Measurements from ENCODE around the gene OPCML. TPM values are rescaled to one million over a fixed set of nuclear protein-coding genes. Genes with fewer than 3 reads are reported as not detected.

OPCML gene
- total and polyA plus RNA-seq, 12 donors, result under 0.01 to 1.2 (median 0.39) TPM

- TF ChIP-seq CTCF (IDR thresholded peaks at IDR 0.05), result no peak
- no peak for DNase-seq
- WGBS, 2 donors, result 64% methylated on average over 3 of the region's 3 CpGs
- intact Hi-C loops (cut with DNase I), result no loop called here
- Histone ChIP-seq H3K9me3 (no peaks in the 10 kb centered on the region), H3K36me3 (no peaks in the 10 kb centered on the region), H3K27ac (no peak overlapping the region), H3K4me1 (no peaks in the 10 kb centered on the region), H3K4me3 (no peak overlapping the region), H3K27me3 (peaks cover 0 to 14% (median 0%) of the 10 kb centered on the region in 7 donors)
- ATAC-seq, result no peak
These were observed 22.2 kb downstream of the OPCML start for GRCh38 chr11:133509924-133510697.

- 67 to 75% methylated on average over 11 of the region's 11 CpGs for WGBS, 2 donors
- peak in 7 of 8 donors; percentile 37 to 78 (median 56) for ATAC-seq
- no peaks in the 10 kb centered on the region for H3K9me3 ChIP-seq
These were observed 23.8 kb downstream of the OPCML start for GRCh38 chr11:133508468-133508867.

GRCh38 chr11:133507185-133507584 is 25.1 kb downstream of the OPCML start:
- DNase-seq (no peak), ATAC-seq (no peak)
- H3K27me3 ChIP-seq, result peaks cover 0 to 26% (median 7%) of the 10 kb centered on the region in 7 donors
- H3K9me3 ChIP-seq, result no peaks in the 10 kb centered on the region
- TF ChIP-seq CTCF (IDR thresholded peaks at IDR 0.05), result no peak
- no peaks in the 10 kb centered on the region for H3K4me1 ChIP-seq
- intact Hi-C loops (cut with DNase I), result no loop called here
- no peak overlapping the region for H3K27ac ChIP-seq
- no peak overlapping the region for H3K4me3 ChIP-seq
- no peaks in the 10 kb centered on the region for H3K36me3 ChIP-seq
- 90 to 91% methylated on average over 4 of the region's 4 CpGs for WGBS, 2 donors

More at GRCh38 chr11:133508468-133508867, 23.8 kb downstream of the OPCML start:
- intact Hi-C loops (cut with DNase I), result no loop called here
- TF ChIP-seq CTCF (IDR thresholded peaks at IDR 0.05), result no peak
- DNase-seq, result peak in 1 of 2 donors; percentile 20
- Histone ChIP-seq H3K36me3 (no peaks in the 10 kb centered on the region), H3K27me3 (peaks cover 0 to 20% (median 7%) of the 10 kb centered on the region in 7 donors), H3K4me1 (no peaks in the 10 kb centered on the region), H3K4me3 (no peak overlapping the region), H3K27ac (no peak overlapping the region)

GRCh38 chr11:133506551-133507094 is 25.7 kb downstream of the OPCML start:
- ATAC-seq (no peak), DNase-seq (no peak)
- Histone ChIP-seq H3K36me3 (no peaks in the 10 kb centered on the region), H3K27me3 (peaks cover 0 to 27% (median 7%) of the 10 kb centered on the region in 7 donors), H3K27ac (no peak overlapping the region), H3K4me1 (no peaks in the 10 kb centered on the region), H3K9me3 (no peaks in the 10 kb centered on the region), H3K4me3 (no peak overlapping the region)
- intact Hi-C loops (cut with DNase I), result no loop called here
- 65 to 84% methylated on average over 6 of the region's 6 CpGs for WGBS, 2 donors
- no peak for TF ChIP-seq CTCF (IDR thresholded peaks at IDR 0.05)
